Adipocyte (in vitro differentiated cells): Measurements from ENCODE around the gene GATB.
"Not testable (repeated sequence)": the region's sequence is repeated elsewhere in the genome, so short reads cannot be mapped to it uniquely, and the experiment has no call there.

ENCODE experiments used
- DNase-seq: peaks from one replicate; pipeline ENCODE4 v3.0.0-alpha.2; 2015; ENCODE audit warnings: low read depth
- H3K27me3 ChIP-seq: replicated peaks from 2 replicates; pipeline ENCODE4 v1.7.0; 2013; ENCODE audit warnings: mild to moderate bottlenecking, low read length, moderate library complexity; ENCODE audit not compliant: control insufficient read depth, insufficient read depth
- H3K36me3 ChIP-seq: 2 replicates; pipeline ENCODE4 v1.7.0; 2013; ENCODE audit warnings: low read length, mild to moderate bottlenecking, moderate library complexity; ENCODE audit not compliant: control insufficient read depth, insufficient read depth, severe bottlenecking
- H3K4me1 ChIP-seq: 2 replicates; pipeline ENCODE4 v1.7.0; 2013; ENCODE audit warnings: mild to moderate bottlenecking, low read length, moderate library complexity; ENCODE audit not compliant: control insufficient read depth, insufficient read depth
- H3K4me3 ChIP-seq: 2 replicates; pipeline ENCODE4 v1.7.0; 2013; ENCODE audit warnings: mild to moderate bottlenecking, low read length, moderate library complexity
- H3K9ac ChIP-seq: 2 replicates; pipeline ENCODE4 v1.7.0; 2013; ENCODE audit warnings: mild to moderate bottlenecking, low read length, moderate library complexity
- H3K9me3 ChIP-seq: 2 replicates; pipeline ENCODE4 v1.7.0; 2013; ENCODE audit warnings: mild to moderate bottlenecking, low read length, moderate library complexity; ENCODE audit not compliant: control insufficient read depth

The GATB gene

DNA sequence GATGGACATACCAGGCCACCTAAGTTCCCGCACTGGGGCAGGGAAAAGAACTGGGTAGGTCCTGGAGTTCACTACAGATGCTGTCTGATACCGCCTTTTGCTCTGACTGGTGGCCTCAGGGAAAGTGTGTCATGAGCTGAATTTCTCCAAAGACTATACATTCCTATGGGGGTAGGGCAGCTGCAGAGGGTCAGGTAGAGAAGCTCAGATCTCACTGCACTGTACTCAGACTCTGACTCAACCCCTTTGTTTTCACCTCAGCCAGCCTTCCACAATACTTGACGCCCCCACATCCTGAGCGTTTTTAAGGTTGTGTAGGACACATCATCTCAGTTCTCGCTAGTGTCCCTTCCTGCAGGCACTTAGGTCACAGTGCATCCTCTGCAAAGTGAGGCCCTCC, 7.8 kb downstream of the GATB start:
- no peaks in the 10 kb centered on the region for H3K27me3 ChIP-seq
- H3K4me1 ChIP-seq: no peaks in the 10 kb centered on the region
- no peak overlapping the region for H3K9ac ChIP-seq
- H3K36me3 ChIP-seq: peaks cover 28% of the 10 kb centered on the region
- H3K9me3 ChIP-seq: no peaks in the 10 kb centered on the region
- H3K4me3 ChIP-seq: no peak overlapping the region
- DNase-seq: no peak

DNA sequence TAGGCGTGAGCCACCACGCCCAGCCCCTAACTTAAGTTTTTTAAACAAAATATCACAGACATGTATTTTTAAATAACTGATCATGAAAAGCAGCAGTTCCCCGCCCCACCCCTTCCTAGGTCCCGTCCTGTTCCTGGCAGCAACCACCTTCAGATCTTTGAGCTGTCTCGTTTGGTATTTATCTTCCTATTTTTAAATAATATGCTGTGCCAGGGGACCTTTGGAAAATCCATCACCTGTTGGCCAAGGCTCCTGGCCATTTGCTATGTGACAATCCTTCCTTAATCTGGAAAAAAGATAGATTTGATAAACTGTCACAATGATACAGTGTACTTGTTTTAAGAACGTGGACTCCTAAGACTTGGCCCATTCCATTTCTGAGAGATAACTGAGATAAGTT, 10.7 kb downstream of the GATB start:
- Histone ChIP-seq H3K27me3 (no peaks in the 10 kb centered on the region), H3K9me3 (no peaks in the 10 kb centered on the region)

DNA sequence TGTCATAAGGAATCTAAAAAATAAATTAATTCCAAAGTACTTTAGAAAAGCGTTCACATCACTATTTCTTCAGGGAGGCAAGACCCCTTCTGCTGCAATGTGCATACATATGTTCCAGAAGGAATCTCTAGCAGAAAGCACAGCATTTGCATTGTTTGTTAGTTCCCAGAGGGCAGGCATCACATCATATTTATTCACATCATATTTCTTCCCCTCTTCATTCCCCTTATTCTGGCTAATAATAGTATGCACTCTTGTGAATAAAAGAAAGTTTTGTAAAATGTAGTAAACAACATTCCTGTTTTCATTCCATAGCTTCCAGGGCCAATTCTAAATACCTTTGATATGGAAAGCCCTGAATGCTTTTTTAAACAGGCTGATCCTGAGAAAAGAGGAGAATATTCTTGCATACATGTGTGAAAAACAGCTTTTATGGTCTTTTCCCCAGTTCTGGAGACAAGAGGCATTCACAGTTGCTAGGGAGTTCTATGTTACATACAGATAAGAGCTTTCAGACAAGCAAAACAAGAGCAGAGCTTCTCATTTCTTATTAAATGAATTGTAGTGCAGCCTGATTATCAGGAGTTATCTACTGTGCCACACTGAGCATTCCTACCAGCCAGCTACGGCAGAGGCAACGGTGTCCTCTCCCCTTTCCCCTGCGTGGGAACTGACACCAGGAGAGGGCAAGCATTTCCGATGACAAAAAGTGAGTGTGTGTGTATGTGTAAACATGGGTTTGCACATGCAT, 15.2 kb downstream of the GATB start:
- Histone ChIP-seq H3K9me3 (no peaks in the 10 kb centered on the region), H3K4me1 (peaks cover 36% of the 10 kb centered on the region), H3K9ac (peak overlapping the region; percentile 53), H3K36me3 (no peaks in the 10 kb centered on the region), H3K27me3 (no peaks in the 10 kb centered on the region), H3K4me3 (peak overlapping the region; percentile 49)
- peak; percentile 23 for DNase-seq

More for the DNA sequence above, 10.7 kb downstream of the GATB start:
- Histone ChIP-seq H3K4me3 (no peak overlapping the region), H3K4me1 (peaks cover 22% of the 10 kb centered on the region), H3K36me3 (peaks cover 20% of the 10 kb centered on the region), H3K9ac (no peak overlapping the region)
- no peak for DNase-seq

DNA sequence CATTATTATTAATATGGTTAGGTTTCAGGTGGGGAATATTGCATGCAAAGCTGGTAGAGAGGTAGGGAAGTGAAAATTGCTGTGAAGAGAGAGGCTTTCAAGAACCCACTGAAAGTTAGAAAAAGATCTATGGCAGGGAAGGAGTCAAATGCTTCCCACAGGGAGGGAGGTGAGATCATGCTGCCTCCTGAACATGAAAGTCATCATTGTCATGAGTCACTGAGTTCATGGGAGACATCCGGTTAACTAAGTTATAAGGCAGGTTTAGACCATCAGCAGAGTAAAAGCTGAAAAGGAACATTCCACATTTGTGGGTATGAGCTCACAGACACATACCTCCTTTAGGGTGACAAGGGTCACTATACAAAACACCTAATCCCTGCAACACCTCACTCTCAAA, 16.2 kb downstream of the GATB start:
- DNase-seq: peak; percentile 62
- H3K27me3 ChIP-seq: no peaks in the 10 kb centered on the region
- H3K4me3 ChIP-seq: no peak overlapping the region
- H3K9ac ChIP-seq: peak overlapping the region; percentile 53
- peaks cover 36% of the 10 kb centered on the region for H3K4me1 ChIP-seq
- H3K36me3 ChIP-seq: no peaks in the 10 kb centered on the region
- no peaks in the 10 kb centered on the region for H3K9me3 ChIP-seq

DNA sequence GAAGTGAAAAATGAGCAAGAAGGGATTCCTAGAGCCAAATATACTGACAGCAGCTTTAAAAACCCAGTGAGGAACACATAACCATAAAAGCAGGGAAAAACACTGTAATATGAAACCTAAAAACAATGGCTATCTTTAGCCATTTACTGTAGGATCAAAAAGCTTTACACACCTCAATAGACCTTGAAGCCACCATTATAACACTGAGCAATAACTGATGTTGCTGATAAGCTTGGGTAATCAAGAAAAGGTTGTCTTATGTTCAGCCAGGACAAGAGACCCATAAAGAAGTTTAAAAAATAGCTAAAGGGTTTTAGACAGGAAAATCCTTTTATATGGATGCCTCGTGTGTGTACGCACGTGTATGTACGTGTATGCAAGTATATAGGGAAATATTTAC, 16.9 kb downstream of the GATB start:
- DNase-seq: no peak
- Histone ChIP-seq H3K9ac (peak overlapping the region; percentile 34), H3K27me3 (no peaks in the 10 kb centered on the region), H3K9me3 (no peaks in the 10 kb centered on the region), H3K4me1 (peaks cover 36% of the 10 kb centered on the region), H3K4me3 (no peak overlapping the region), H3K36me3 (no peaks in the 10 kb centered on the region)

DNA sequence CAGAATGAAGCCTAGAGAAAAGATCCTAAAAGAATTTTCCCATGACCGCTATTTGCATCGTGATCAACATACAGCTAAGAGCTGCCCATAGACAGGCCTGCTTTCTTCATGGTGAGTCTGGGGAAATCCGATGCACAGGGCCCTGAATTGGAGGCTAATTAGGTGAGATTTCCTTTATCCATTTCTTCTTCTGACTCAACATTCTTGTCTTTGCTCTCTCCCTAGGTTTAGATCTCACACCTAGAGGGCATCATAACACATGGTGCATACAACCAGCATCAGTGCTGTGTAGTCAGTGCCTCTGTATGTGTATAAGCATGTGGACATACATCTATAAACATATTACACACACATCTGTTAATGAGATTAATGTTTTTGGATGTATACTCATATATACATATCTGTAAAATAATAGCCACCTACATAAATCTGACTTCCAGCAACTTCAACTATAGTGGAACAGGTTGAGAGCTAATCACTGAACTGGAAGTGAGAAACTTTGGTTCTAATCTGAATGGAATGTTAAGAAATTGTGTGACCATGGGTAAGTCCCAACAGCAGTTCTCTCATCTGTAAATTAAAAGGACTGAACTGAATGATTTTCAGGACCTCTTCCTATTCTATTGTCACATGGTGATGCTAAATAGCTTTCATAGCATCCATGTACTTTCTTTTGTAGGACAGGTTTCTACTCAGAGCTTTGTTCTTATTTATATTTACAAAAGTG, 17.5 kb downstream of the GATB start:
- Histone ChIP-seq H3K27me3 (no peaks in the 10 kb centered on the region), H3K9me3 (no peaks in the 10 kb centered on the region), H3K36me3 (no peaks in the 10 kb centered on the region), H3K4me3 (no peak overlapping the region), H3K4me1 (peaks cover 36% of the 10 kb centered on the region), H3K9ac (no peak overlapping the region)
- DNase-seq: no peak

DNA sequence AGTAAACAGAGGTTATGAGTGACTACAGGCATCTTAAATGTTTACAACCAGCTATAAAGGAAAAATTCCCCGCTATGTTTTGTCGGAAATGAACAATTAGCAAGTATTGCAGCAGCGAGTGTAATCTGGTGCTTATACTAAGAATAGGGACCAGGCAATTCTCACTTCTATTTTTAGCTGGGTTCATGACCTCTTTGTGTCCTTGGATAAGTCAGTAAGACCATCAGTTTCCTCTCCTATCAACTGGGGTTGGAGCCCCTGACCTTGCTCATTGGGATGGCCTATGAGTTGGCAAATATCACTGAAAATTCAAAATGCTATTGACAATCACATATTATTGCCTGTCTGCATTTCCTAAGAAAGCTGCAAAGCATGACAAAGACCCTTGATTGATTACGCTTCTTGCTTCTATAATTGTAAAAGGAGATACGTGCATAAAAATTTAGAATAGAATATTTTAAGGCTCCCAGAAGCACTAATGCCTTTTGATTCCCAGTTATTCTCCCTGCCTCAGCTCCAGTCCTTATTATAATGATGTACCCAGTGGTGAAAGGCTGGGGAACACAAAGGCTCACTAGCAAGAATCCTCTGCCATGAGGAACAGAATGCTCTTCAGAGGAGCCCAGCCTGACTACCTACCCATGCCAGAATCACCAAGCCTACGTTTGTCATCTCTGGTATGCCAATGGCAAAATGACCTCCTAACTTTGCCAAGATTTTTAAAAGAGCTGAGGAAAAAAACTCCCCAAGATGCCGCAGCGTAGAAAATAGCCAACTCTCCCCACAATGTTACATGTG, 21.9 kb downstream of the GATB start:
- DNase-seq: no peak
- H3K9me3 ChIP-seq: peaks cover 22% of the 10 kb centered on the region
- H3K4me3 ChIP-seq: no peak overlapping the region

DNA sequence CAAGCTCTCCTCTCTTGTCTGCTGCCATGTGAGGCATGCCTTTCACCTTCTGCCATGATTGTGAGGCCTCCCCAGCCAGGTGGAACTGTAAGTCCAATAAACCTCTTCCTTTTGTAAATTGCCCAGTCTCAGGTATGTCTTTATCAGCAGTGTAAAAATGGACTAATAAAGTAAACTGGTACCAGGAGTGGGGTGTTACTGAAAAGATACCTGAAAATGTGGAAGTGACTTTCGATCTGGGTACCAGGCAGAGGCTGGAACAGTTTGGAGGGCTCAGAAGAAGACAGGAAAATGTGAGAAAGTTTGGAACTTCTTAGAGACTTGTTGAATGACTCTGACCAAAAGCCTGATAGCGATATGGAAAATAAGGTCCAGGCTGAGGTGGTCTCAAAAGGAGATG, 24.0 kb downstream of the GATB start:
- not testable (repeated sequence) for H3K4me3 ChIP-seq, DNase-seq, H3K9ac ChIP-seq, H3K27me3 ChIP-seq, H3K4me1 ChIP-seq, H3K36me3 ChIP-seq
- peaks cover 22% of the 10 kb centered on the region for H3K9me3 ChIP-seq

More for the DNA sequence above, 21.9 kb downstream of the GATB start:
- Histone ChIP-seq H3K27me3 (no peaks in the 10 kb centered on the region), H3K4me1 (peaks cover 2% of the 10 kb centered on the region), H3K36me3 (no peaks in the 10 kb centered on the region), H3K9ac (no peak overlapping the region)

DNA sequence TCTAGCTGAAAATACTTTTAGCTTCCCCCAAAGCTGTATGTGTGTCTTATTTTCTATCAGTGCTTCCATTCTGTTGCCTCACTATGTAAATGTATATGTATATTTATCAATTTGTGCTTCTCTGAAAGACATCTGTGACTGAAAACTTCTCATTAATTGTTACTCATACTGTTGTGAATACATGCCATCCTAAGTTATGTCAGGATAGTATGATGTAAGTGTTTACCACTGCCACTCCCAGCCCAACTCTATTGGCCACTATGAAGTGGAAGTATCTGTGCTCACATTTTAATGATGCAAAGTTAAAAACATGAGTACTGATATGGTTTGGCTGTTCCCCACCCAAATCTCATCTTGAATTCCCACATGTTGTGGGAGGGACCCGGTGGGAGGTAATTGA, 24.4 kb downstream of the GATB start:
- Histone ChIP-seq H3K9me3 (peaks cover 22% of the 10 kb centered on the region), H3K27me3 (no peaks in the 10 kb centered on the region), H3K36me3 (no peaks in the 10 kb centered on the region), H3K4me1 (no peaks in the 10 kb centered on the region), H3K9ac (no peak overlapping the region), H3K4me3 (no peak overlapping the region)
- no peak for DNase-seq

DNA sequence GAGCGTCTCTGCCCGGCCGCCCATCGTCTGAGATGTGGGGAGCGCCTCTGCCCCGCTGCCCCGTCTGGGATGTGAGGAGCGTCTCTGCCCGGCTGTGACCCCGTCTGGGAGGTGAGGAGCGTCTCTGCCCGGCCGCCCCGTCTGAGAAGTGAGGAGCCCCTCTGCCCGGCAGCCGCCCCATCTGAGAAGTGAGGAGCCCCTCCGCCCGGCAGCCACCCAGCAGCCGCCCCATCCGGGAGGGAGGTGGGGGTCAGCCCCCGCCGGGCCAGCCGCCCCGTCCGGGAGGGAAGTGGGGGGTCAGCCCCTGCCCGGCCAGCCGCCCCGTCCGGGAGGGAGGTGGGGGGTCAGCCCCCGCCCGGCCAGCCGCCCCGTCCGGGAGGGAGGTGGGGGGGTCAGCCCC, 29.1 kb downstream of the GATB start:
- H3K9ac ChIP-seq, H3K27me3 ChIP-seq: not testable (repeated sequence)

More for the DNA sequence above, 29.1 kb downstream of the GATB start:
- not testable (repeated sequence) for H3K36me3 ChIP-seq, H3K4me3 ChIP-seq, DNase-seq
- peaks cover 17% of the 10 kb centered on the region for H3K4me1 ChIP-seq
- H3K9me3 ChIP-seq: peaks cover 10% of the 10 kb centered on the region
